SK-MEL-5 (cell line): ENCODE measurements around the gene TMEM260. TPM values are rescaled to one million over a fixed set of nuclear protein-coding genes. Genes with fewer than 3 reads are reported as not detected.
A peak's percentile ranks its signal among the peaks of the same experiment; 100 is the strongest.
"Not testable (repeated sequence)": the region's sequence is repeated elsewhere in the genome, so short reads cannot be mapped to it uniquely, and the experiment has no call there.

Experiments used
- DNase-seq: peaks from one replicate; pipeline ENCODE4 v3.0.0-alpha.2; 2016; ENCODE audit warnings: low read depth, low spot score
- in situ Hi-C: cut with HindIII; loops from 2 replicates; pipeline ENCODE4 v1.10.0; 2016; ENCODE audit warnings: low sequenced_read_pairs, high pct_unique_total_duplicates, low pct_unique_long_range_greater_than_20kb
- total RNA-seq: library from RNA; depleted of rRNA; stranded (reverse); fragments of >200 nt; shearing (Covaris generic); gene quantifications from 2 replicates; pipeline ENCODE4 v1.2.3, GENCODE V29; 2014; rRNA removed

Gene TMEM260
- total RNA-seq, 1 experiment from 2014 or later = 17.6 TPM

GRCh38 chr14:56659964-56660551, 80.5 kb downstream of the TMEM260 start:
- DNase-seq = peak; percentile 67
- in situ Hi-C loops = no loop called here

- DNase-seq = no peak
- in situ Hi-C loops = no loop called here
These were observed 81.2 kb downstream of the TMEM260 start for GRCh38 chr14:56660677-56661389.

- in situ Hi-C loops = no loop called here
- DNase-seq = no peak
These were observed 81.9 kb downstream of the TMEM260 start for GRCh38 chr14:56661478-56661877.

- no peak for DNase-seq
- in situ Hi-C loops = no loop called here
These were observed 85.3 kb downstream of the TMEM260 start for GRCh38 chr14:56664811-56665421.

- no peak for DNase-seq
- in situ Hi-C loops = no loop called here
These were observed 86.7 kb downstream of the TMEM260 start for GRCh38 chr14:56666294-56666693.

GRCh38 chr14:56666716-56667115, 87.1 kb downstream of the TMEM260 start:
- DNase-seq = no peak

GRCh38 chr14:56667290-56667689, 87.7 kb downstream of the TMEM260 start:
- DNase-seq = not testable (repeated sequence)

More at GRCh38 chr14:56666716-56667115, 87.1 kb downstream of the TMEM260 start:
- in situ Hi-C loops = no loop called here

GRCh38 chr14:56676042-56676441, 96.4 kb downstream of the TMEM260 start:
- in situ Hi-C loops = no loop called here
- no peak for DNase-seq

More at GRCh38 chr14:56667290-56667689, 87.7 kb downstream of the TMEM260 start:
- in situ Hi-C loops = not testable (repeated sequence)

GRCh38 chr14:56678838-56679237, 99.2 kb downstream of the TMEM260 start:
- DNase-seq = no peak
- in situ Hi-C loops = no loop called here

GRCh38 chr14:56686416-56686815, 106.8 kb downstream of the TMEM260 start:
- in situ Hi-C loops = no loop called here
- DNase-seq = peak; percentile 16

GRCh38 chr14:56687123-56687522, 107.5 kb downstream of the TMEM260 start:
- in situ Hi-C loops = no loop called here
- no peak for DNase-seq

GRCh38 chr14:56694609-56695008, 115.0 kb downstream of the TMEM260 start:
- in situ Hi-C loops = no loop called here
- no peak for DNase-seq

- DNase-seq, in situ Hi-C loops: not testable (repeated sequence)
These were observed 115.6 kb downstream of the TMEM260 start for GRCh38 chr14:56695216-56695615.

Other genes with a start within 250 kb of the TMEM260 start
- not detected in 2 replicates for gene OTX2, start 230.7 kb downstream of the TMEM260 start, total RNA-seq